HepG2 (cell line): ENCODE results near the gene EFCAB8. TPM values are rescaled to one million over a fixed set of nuclear protein-coding genes. Genes with fewer than 3 reads are reported as not detected.

Experiments used
- AFF4 ChIP-seq: sonication (generic); formaldehyde crosslinking; IDR thresholded peaks from 2 replicates; pipeline ENCODE4 v1.4.0; 2020; ENCODE audit warnings: missing genetic modification reagents
- ATF1 ChIP-seq: IDR thresholded peaks from 2 replicates; pipeline ENCODE4 v1.6.1; 2016; ENCODE audit warnings: mild to moderate bottlenecking, control low read depth
- CBX1 ChIP-seq: IDR thresholded peaks from one replicate; pipeline ENCODE4 v1.6.1; 2016; ENCODE audit warnings: antibody characterized with exemption, low read depth
- CEBPB ChIP-seq: IDR thresholded peaks from 2 replicates; pipeline ENCODE4 v1.6.1; 2011; ENCODE audit warnings: low read depth, low read length, improper control_type of control experiment, borderline replicate concordance
- CREM ChIP-seq, 2 experiments: sonication (generic) in 1 of 2; formaldehyde crosslinking in 1 of 2; IDR thresholded peaks; 2 replicates each; pipeline versions ENCODE4 v1.4.0 to v1.6.1; 2016 to 2020; ENCODE audit warnings: antibody characterized with exemption in 1 of 2, mild to moderate bottlenecking in 1 of 2, missing genetic modification reagents in 1 of 2
- JARID2 ChIP-seq: sonication (generic); formaldehyde crosslinking; IDR thresholded peaks from 2 replicates; pipeline ENCODE4 v1.8.1; 2023; ENCODE audit warnings: missing genetic modification reagents, inconsistent platforms; ENCODE audit not compliant: insufficient replicate concordance
- MIER2 ChIP-seq: IDR thresholded peaks from 2 replicates; pipeline ENCODE4 v1.6.1; 2016; ENCODE audit warnings: missing biosample characterization, missing genetic modification reagents
- POLR2A ChIP-seq, 2 experiments: IDR thresholded peaks; 2 replicates each; pipeline ENCODE4 v1.6.1; 2011; ENCODE audit warnings: low read depth in 2 of 2, low read length in 2 of 2, mild to moderate bottlenecking in 1 of 2, moderate library complexity in 1 of 2; ENCODE audit not compliant: insufficient read depth in 1 of 2
- RFXAP ChIP-seq: sonication (generic); formaldehyde crosslinking; IDR thresholded peaks from 2 replicates; pipeline ENCODE4 v1.4.0; 2020; ENCODE audit warnings: missing genetic modification reagents, borderline replicate concordance
- SALL2 ChIP-seq: sonication (generic); formaldehyde crosslinking; IDR thresholded peaks from 2 replicates; pipeline ENCODE4 v1.8.1; 2023; ENCODE audit warnings: mild to moderate bottlenecking, missing genetic modification reagents, inconsistent platforms
- ZNF121 ChIP-seq: sonication (generic); formaldehyde crosslinking; IDR thresholded peaks from 2 replicates; pipeline ENCODE4 v1.5.0; 2020; ENCODE audit warnings: mild to moderate bottlenecking, missing genetic modification reagents
- ZNF431 ChIP-seq: sonication (generic); formaldehyde crosslinking; IDR thresholded peaks from 2 replicates; pipeline ENCODE4 v1.9.0; 2022; ENCODE audit warnings: missing genetic modification reagents, low read depth, mild to moderate bottlenecking, borderline replicate concordance
- ZNF446 ChIP-seq: sonication (generic); formaldehyde crosslinking; IDR thresholded peaks from 2 replicates; pipeline ENCODE4 v1.5.0; 2020; ENCODE audit warnings: mild to moderate bottlenecking, missing genetic modification reagents
- ZNF510 ChIP-seq: sonication (generic); formaldehyde crosslinking; IDR thresholded peaks from 2 replicates; pipeline ENCODE4 v1.4.0; 2020; ENCODE audit warnings: low read depth, mild to moderate bottlenecking, missing genetic modification reagents
- ZNF557 ChIP-seq: sonication (generic); formaldehyde crosslinking; IDR thresholded peaks from 2 replicates; pipeline ENCODE4 v1.4.0; 2020; ENCODE audit warnings: missing genetic modification reagents
- ZNF709 ChIP-seq: sonication (generic); formaldehyde crosslinking; IDR thresholded peaks from 2 replicates; pipeline ENCODE4 v1.5.0; 2020; ENCODE audit warnings: mild to moderate bottlenecking, missing genetic modification reagents
- ZNF720 ChIP-seq: sonication (generic); formaldehyde crosslinking; IDR thresholded peaks from 2 replicates; pipeline ENCODE4 v1.4.0; 2020; ENCODE audit warnings: missing genetic modification reagents
- ZNF792 ChIP-seq: IDR thresholded peaks from 2 replicates; pipeline ENCODE4 v1.6.1; 2016
- ZNF878 ChIP-seq: sonication (generic); formaldehyde crosslinking; IDR thresholded peaks from 2 replicates; pipeline ENCODE4 v1.8.1; 2023; ENCODE audit warnings: mild to moderate bottlenecking, missing genetic modification reagents, moderate library complexity
- polyA plus RNA-seq, 8 experiments: library from polyadenylated mRNA; depleted of rRNA in 3 of 8; stranded (reverse) in 7 of 8; unstranded in 1 of 8; fragments of >200 nt; fragmentation: Illumina TruSeq in 4 of 8; extraction: Trizol in 4 of 8; gene quantifications; 2 replicates each; pipeline versions ENCODE4 v1.2.1 to v1.2.3, GENCODE V29; 2011 to 2016; ENCODE audit warnings: low read depth in 4 of 8, missing spikeins in 1 of 8, mixed read lengths in 1 of 8; ENCODE audit not compliant: insufficient read depth in 1 of 8
- total RNA-seq, 5 experiments: library from RNA; depleted of rRNA; stranded (reverse); fragments of >200 nt; fragmentation: Illumina TruSeq; extraction: Trizol; gene quantifications; 2 replicates each; pipeline ENCODE4 v1.2.3, GENCODE V29; 2016; ENCODE audit warnings: low read depth in 1 of 5
- TF ChIP-seq, protein P1 (sequence below): sonication (generic); formaldehyde crosslinking; IDR thresholded peaks from 2 replicates; pipeline ENCODE4 v1.4.0; 2020; ENCODE audit warnings: missing genetic modification reagents
- TF ChIP-seq, protein P2 (sequence below): sonication (generic); formaldehyde crosslinking; IDR thresholded peaks from 2 replicates; pipeline ENCODE4 v1.8.1; 2023; ENCODE audit warnings: mild to moderate bottlenecking, moderate library complexity, missing genetic modification reagents
- TF ChIP-seq, protein P3 (sequence below): sonication (generic); formaldehyde crosslinking; IDR thresholded peaks from 2 replicates; pipeline ENCODE4 v1.4.0; 2020; ENCODE audit warnings: missing genetic modification reagents

The EFCAB8 gene
- total and polyA plus RNA-seq, 2 of the 13 experiments (the other 11 are each of a cell fraction or from before 2014, with no cell fraction given) = 0.15 to 0.22 TPM

DNA sequence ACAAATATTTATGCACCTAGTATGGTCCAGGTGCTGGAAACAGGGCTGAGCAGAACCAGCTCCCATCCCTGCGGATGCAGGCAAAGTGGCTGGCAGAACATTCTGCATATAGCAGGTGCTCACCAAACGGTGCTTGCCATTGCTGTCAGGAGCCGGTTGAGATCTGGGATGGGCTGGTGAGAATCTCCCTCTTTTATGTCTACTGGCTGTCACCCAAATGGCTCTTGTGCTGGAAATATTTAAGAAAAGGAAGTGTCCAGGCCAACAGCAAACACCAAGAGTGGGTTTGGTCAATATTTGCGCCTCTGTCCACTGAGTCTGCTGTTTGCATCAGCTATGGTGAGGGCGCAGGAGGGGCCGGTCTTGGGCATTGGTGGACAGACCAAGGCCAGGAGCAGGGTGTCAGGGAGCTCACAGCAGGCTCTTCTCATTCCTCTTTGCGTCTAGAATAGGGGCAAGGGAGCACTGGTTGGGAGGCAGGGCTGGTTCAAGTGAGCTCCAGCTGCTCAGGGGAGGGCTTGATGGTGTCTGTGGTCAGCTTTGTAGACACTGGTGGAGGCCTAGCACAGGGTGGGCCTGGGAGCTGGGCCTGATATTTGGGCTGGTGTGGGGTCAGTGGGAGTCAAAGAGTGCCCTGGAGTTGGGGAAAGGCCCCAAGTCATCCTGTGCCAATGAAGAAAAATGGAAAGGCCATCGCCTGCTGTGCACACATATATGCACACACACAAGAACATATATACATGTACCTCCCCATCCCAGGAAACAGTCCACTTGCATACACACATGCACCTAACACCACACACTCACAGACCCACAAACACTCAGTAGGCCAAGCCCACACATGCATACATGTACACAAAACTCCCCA lies 147.4 kb downstream of the EFCAB8 start (continued):
- TF ChIP-seq RFXAP (peak; percentile 87), AFF4 (CRISPR knock-in tag) (no peak; the same call in 1 of the 2 replicates), JARID2 (CRISPR knock-in tag) (no peak), ZNF792 (peak; percentile 95; the same call in 1 of the 2 replicates), ZNF121 (CRISPR knock-in tag) (no peak; the same call in none of the 2 replicates), ZNF878 (peak; percentile 77; the same call in 1 of the 2 replicates), ZNF446 (no peak), POLR2A (IDR thresholded peaks at IDR 0.05; ENCODE audit: insufficient read depth in 1 of 2, low read depth in 2 of 2, low read length in 2 of 2) (peak; percentile 54 to 77), ZNF557 (CRISPR knock-in tag) (peak; percentile 23; the same call in 1 of the 2 replicates), MIER2 (no peak), ATF1 (no peak), ZNF709 (0 out of 2 replicates have a peak, but pooled peaks have one; percentile 67), SALL2 (peak; percentile 64), CEBPB (peak; percentile 47; the same call in 1 of the 2 replicates), CREM (IDR thresholded peaks at IDR 0.05) (peak; percentile 86), CREM (CRISPR knock-in tag; IDR thresholded peaks at IDR 0.05) (no peak), ZNF431 (CRISPR knock-in tag) (peak; percentile 94; the same call in 1 of the 2 replicates), ZNF720 (no peak), ZNF510 (CRISPR knock-in tag) (0 out of 2 replicates have a peak, but pooled peaks have one; percentile 87), CBX1 (peak; percentile 54)
- TF ChIP-seq, protein P1, sequence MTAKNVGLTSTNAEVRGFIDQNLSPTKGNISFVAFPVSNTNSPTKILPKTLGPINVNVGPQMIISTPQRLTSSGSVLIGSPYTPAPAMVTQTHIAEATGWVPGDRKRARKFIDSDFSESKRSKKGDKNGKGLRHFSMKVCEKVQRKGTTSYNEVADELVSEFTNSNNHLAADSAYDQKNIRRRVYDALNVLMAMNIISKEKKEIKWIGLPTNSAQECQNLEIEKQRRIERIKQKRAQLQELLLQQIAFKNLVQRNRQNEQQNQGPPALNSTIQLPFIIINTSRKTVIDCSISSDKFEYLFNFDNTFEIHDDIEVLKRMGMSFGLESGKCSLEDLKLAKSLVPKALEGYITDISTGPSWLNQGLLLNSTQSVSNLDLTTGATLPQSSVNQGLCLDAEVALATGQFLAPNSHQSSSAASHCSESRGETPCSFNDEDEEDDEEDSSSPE (CRISPR knock-in tag) = no peak
- TF ChIP-seq, protein P2, sequence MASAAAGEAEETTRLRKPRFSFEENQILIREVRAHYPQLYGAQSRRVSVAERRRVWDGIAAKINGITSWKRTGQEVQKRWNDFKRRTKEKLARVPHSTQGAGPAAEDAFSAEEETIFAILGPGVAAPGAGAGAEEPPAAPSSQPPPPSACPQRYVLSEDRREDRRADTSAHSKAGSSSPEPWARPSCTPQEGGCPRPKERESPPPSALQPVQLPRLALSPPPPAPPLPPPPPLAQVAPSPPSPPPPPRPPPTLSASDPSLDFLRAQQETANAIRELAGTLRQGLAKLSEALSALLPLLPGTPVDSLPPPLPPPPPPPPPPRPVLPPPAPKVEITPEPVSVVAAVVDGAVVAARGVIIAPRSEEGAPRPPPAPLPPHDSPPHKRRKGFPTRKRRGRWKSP = peak; percentile 97
- TF ChIP-seq, protein P3, sequence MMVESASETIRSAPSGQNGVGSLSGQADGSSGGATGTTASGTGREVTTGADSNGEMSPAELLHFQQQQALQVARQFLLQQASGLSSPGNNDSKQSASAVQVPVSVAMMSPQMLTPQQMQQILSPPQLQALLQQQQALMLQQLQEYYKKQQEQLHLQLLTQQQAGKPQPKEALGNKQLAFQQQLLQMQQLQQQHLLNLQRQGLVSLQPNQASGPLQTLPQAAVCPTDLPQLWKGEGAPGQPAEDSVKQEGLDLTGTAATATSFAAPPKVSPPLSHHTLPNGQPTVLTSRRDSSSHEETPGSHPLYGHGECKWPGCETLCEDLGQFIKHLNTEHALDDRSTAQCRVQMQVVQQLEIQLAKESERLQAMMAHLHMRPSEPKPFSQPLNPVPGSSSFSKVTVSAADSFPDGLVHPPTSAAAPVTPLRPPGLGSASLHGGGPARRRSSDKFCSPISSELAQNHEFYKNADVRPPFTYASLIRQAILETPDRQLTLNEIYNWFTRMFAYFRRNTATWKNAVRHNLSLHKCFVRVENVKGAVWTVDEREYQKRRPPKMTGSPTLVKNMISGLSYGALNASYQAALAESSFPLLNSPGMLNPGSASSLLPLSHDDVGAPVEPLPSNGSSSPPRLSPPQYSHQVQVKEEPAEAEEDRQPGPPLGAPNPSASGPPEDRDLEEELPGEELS = peak; percentile 97
